Erythroblast (primary cell): ENCODE measurements around the gene EIF4G3.

Experiments
- GATA1 ChIP-seq: IDR thresholded peaks from 2 replicates; pipeline ENCODE4 v1.6.1; 2011; ENCODE audit warnings: low read depth, mild to moderate bottlenecking, control low read depth, low read length, moderate library complexity
- POLR2A ChIP-seq: IDR thresholded peaks from 2 replicates; pipeline ENCODE4 v1.6.1; 2011; ENCODE audit warnings: mild to moderate bottlenecking, low read length

- TF ChIP-seq POLR2A, result no peak
- no peak for TF ChIP-seq GATA1
These were observed 248.6 kb downstream of the EIF4G3 start for GRCh38 chr1:20928146-20928545.
